NCI-H345 (cell line): Measurements from ENCODE around the gene SORL1.
A peak's percentile ranks its signal among the peaks of the same experiment; 100 is the strongest.
"Not testable (repeated sequence)": the region's sequence is repeated elsewhere in the genome, so short reads cannot be mapped to it uniquely, and the experiment has no call there.

ENCODE experiments used
- DNase-seq: peaks from one replicate; lab custom pipeline; 2025; lab: John Stamatoyannopoulos, UW

Gene SORL1

GRCh38 chr11:121478226-121478894 lies 26.2 kb downstream of the SORL1 start:
- DNase-seq = no peak

GRCh38 chr11:121478895-121479697 lies 27.0 kb downstream of the SORL1 start:
- DNase-seq = no peak

GRCh38 chr11:121479698-121480238 lies 27.7 kb downstream of the SORL1 start:
- DNase-seq = no peak

GRCh38 chr11:121481484-121482230 lies 29.5 kb downstream of the SORL1 start:
- DNase-seq = not testable (repeated sequence)

- DNase-seq = no peak
Observed at GRCh38 chr11:121482231-121483129, 30.4 kb downstream of the SORL1 start.

- no peak for DNase-seq
Observed at GRCh38 chr11:121483805-121484480, 31.8 kb downstream of the SORL1 start.

- DNase-seq = no peak
Observed at GRCh38 chr11:121485216-121485615, 33.1 kb downstream of the SORL1 start.

GRCh38 chr11:121486054-121486453 lies 33.9 kb downstream of the SORL1 start:
- no peak for DNase-seq

GRCh38 chr11:121487191-121487590 lies 35.1 kb downstream of the SORL1 start:
- DNase-seq = peak; percentile 7

- DNase-seq = no peak
Observed at GRCh38 chr11:121488170-121488569, 36.1 kb downstream of the SORL1 start.

GRCh38 chr11:121488641-121489040 lies 36.5 kb downstream of the SORL1 start:
- DNase-seq = no peak

GRCh38 chr11:121489823-121490222 lies 37.7 kb downstream of the SORL1 start:
- no peak for DNase-seq

GRCh38 chr11:121494355-121495099 lies 42.4 kb downstream of the SORL1 start:
- no peak for DNase-seq

- DNase-seq = no peak
Observed at GRCh38 chr11:121497176-121497998, 45.3 kb downstream of the SORL1 start.

- DNase-seq = no peak
Observed at GRCh38 chr11:121499405-121499804, 47.3 kb downstream of the SORL1 start.

- no peak for DNase-seq
Observed at GRCh38 chr11:121500275-121500674, 48.2 kb downstream of the SORL1 start.

- DNase-seq = no peak
Observed at GRCh38 chr11:121500717-121501116, 48.6 kb downstream of the SORL1 start.

GRCh38 chr11:121503051-121503450 lies 50.9 kb downstream of the SORL1 start:
- DNase-seq = no peak

GRCh38 chr11:121506237-121506636 lies 54.1 kb downstream of the SORL1 start:
- DNase-seq = not testable (repeated sequence)
